ENCODE results near the gene ORM1. TPM values are rescaled to one million over a fixed set of nuclear protein-coding genes. Genes with fewer than 3 reads are reported as not detected.

Gene ORM1
- total RNA-seq, 3 donors from 2014 or later = 2.8 TPM; not detected in 2

GRCh38 chr9:114300153-114300845 lies 22.6 kb upstream of the ORM1 start:
- DNase-seq (no peak), ATAC-seq (no peak)
- no peak for TF ChIP-seq CTCF (IDR thresholded peaks at IDR 0.05)
- no peak overlapping the region for H3K4me3 ChIP-seq
- no peaks in the 10 kb centered on the region for H3K36me3 ChIP-seq (ENCODE audit: low read depth)
- no peaks in the 10 kb centered on the region for H3K4me1 ChIP-seq (ENCODE audit: low read depth)
- H3K9me3 ChIP-seq = peaks cover 4% of the 10 kb centered on the region
- intact Hi-C loops (cut with DNase I, micrococcal nuclease) = no loop called here

GRCh38 chr9:114300846-114301797 lies 21.8 kb upstream of the ORM1 start:
- DNase-seq (no peak), ATAC-seq (no peak)
- intact Hi-C loops (cut with DNase I, micrococcal nuclease) = no loop called here
- TF ChIP-seq CTCF (IDR thresholded peaks at IDR 0.05) = no peak
- Histone ChIP-seq H3K4me3 (no peak overlapping the region), H3K36me3 (ENCODE audit: low read depth) (no peaks in the 10 kb centered on the region), H3K4me1 (ENCODE audit: low read depth) (no peaks in the 10 kb centered on the region), H3K9me3 (no peaks in the 10 kb centered on the region)

DNA sequence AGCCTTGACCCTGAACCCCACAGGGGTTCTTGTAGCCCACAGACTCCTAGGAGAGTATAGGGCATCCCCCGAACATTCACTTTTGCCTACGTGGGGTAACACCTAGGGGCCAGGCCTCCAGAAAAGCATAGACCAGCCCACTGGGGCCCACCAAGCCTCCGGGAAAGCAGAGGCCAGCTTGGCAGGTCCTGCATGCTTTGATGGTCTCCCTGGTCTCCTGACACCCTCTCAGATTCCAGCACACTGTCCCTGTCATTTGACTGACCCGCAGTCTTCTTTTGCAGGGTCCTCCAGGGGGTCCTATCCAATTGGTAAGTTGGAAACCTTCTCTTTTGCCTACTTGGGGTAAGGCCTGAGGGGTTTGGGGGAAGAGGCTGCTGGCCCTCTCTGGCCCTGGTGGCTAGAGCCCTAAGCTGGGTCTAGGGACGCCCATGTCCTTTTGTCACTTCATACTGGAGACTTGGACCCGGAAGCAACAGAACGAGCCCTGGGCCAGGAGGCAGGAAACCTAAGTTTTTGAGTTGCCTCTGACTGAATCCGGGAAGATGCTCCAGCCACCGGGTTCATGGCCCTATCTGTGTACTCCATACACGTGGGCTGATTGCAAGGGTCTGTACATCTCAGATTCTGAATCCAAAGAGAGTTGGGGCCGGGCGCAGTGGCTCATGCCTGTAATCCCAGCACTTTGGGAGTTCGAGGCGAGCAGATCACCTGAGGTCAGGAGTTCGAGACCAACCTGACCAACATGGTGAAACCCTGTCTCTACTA lies 20.9 kb upstream of the ORM1 start:
- no peaks in the 10 kb centered on the region for H3K36me3 ChIP-seq (ENCODE audit: low read depth)
- intact Hi-C loops (cut with DNase I, micrococcal nuclease) = no loop called here
- DNase-seq = no peak

GRCh38 chr9:114302727-114303126 lies 20.2 kb upstream of the ORM1 start:
- DNase-seq (no peak), ATAC-seq (no peak)
- no peaks in the 10 kb centered on the region for H3K4me1 ChIP-seq (ENCODE audit: low read depth)
- H3K36me3 ChIP-seq (ENCODE audit: low read depth) = no peaks in the 10 kb centered on the region
- intact Hi-C loops (cut with DNase I, micrococcal nuclease) = no loop called here
- TF ChIP-seq CTCF (IDR thresholded peaks at IDR 0.05) = no peak
- no peaks in the 10 kb centered on the region for H3K9me3 ChIP-seq
- H3K4me3 ChIP-seq = no peak overlapping the region

More for the DNA sequence above, 20.9 kb upstream of the ORM1 start:
- Histone ChIP-seq H3K9me3 (no peaks in the 10 kb centered on the region), H3K4me1 (ENCODE audit: low read depth) (no peaks in the 10 kb centered on the region), H3K4me3 (no peak overlapping the region)
- ATAC-seq = no peak
- no peak for TF ChIP-seq CTCF (IDR thresholded peaks at IDR 0.05)

DNA sequence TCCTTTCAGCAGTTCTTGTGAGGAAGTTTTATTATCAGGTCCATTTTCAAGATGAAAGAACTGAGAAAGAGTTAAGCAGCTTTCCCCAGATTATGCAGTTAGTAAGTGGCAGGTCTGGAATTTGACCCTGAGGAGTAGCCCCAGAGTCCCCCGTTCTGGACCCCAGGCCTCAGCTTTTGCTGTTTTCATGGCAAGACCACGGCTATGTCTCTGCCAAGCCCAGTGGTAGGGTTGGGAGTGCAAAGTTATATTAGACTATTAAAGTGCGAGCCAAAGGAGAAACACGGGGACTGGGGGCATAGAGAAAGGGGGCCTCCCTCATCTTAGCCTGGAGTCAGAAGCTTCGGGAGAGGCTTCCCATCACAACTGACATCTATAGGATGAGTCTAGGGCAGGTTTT lies 19.3 kb upstream of the ORM1 start:
- Histone ChIP-seq H3K9me3 (no peaks in the 10 kb centered on the region), H3K4me3 (no peak overlapping the region), H3K36me3 (ENCODE audit: low read depth) (no peaks in the 10 kb centered on the region), H3K4me1 (ENCODE audit: low read depth) (no peaks in the 10 kb centered on the region)
- ATAC-seq = no peak
- no peak for TF ChIP-seq CTCF (IDR thresholded peaks at IDR 0.05)
- intact Hi-C loops (cut with DNase I, micrococcal nuclease) = no loop called here
- no peak for DNase-seq

All from mucosa of descending colon (tissue), 3 donors.